ENCODE data around the gene LRBA.

GRCh38 chr4:150515135-150515534 is 499.9 kb downstream of the LRBA start:
- no peak for TF ChIP-seq EZH2 (IDR thresholded peaks at IDR 0.05; ENCODE audit: low read length, missing control alignments)
- TF ChIP-seq CTCF (conservative IDR thresholded peaks at IDR 0.05 in 1 of 2, IDR thresholded peaks at IDR 0.05 in 1 of 2; ENCODE audit: low read depth in 1 of 2, low read length in 2 of 2): no peak

All from fibroblast of lung (primary cell).